Hindlimb muscle (tissue), 1 donor: Measurements from ENCODE around the gene HNRNPF. TPM values are rescaled to one million over a fixed set of nuclear protein-coding genes. Genes with fewer than 3 reads are reported as not detected.
"Not testable (repeated sequence)": the region's sequence is repeated elsewhere in the genome, so short reads cannot be mapped to it uniquely, and the experiment has no call there.

Experiments
- DNase-seq: peaks from one replicate; pipeline ENCODE4 v3.0.0-alpha.2; 2013
- polyA plus RNA-seq: library from polyadenylated mRNA; unstranded; fragments of 120-200 nt; gene quantifications from one replicate; pipeline ENCODE4 v1.2.1, GENCODE V29; 2013; ENCODE audit not compliant: insufficient read length

HNRNPF gene
- polyA plus RNA-seq, 1 donor: 109 TPM

GRCh38 chr10:43347997-43348396 lies 61.0 kb downstream of the HNRNPF start:
- no peak for DNase-seq

- DNase-seq: no peak
Measured at GRCh38 chr10:43344051-43344450, 64.9 kb downstream of the HNRNPF start.

- no peak for DNase-seq
Measured at GRCh38 chr10:43343126-43343525, 65.9 kb downstream of the HNRNPF start.

GRCh38 chr10:43342279-43343125 lies 66.5 kb downstream of the HNRNPF start:
- no peak for DNase-seq

DNA sequence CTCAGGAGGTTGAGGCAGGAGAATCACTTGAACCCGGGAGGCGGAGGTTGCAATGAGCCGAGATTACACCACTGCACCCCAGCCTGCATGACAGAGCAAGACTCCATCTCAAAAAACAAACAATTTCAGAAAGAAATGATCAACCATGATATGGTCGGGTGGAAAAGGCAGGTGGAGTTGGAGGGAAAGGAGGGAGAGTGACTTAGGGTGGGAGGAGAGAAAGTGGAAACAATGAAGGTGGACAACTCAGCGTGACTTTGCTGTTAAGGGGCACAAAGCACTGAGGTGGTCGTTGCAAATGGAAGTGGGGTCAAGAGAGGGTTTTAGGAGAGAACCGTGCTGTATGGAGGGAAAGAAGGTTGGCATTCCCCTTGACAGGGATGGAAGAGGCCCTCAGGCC lies 67.5 kb downstream of the HNRNPF start:
- no peak for DNase-seq

GRCh38 chr10:43340619-43341018 lies 68.4 kb downstream of the HNRNPF start:
- no peak for DNase-seq

GRCh38 chr10:43340101-43340500 lies 68.9 kb downstream of the HNRNPF start:
- DNase-seq: no peak

DNA sequence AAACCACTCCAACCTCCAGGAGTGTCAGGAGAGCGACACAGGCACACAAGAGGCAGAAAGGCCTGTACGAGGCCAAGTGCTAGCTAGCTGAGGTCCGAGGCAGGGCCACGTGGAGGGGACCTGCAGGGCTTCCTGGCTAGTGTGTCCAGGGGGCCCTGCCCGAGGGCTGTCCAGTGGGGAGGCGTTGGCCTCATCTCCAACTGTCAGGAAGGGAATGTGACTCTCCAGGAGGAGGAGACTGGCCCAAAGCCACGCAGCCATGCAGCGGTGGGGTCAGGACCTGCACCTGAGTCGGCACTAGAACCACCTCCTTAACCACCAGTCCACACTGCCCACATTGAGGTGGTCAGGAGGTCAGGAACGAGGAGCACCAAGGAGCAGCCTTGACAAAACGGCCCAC lies 69.8 kb downstream of the HNRNPF start:
- DNase-seq: no peak

GRCh38 chr10:43338117-43338516 lies 70.9 kb downstream of the HNRNPF start:
- no peak for DNase-seq

DNA sequence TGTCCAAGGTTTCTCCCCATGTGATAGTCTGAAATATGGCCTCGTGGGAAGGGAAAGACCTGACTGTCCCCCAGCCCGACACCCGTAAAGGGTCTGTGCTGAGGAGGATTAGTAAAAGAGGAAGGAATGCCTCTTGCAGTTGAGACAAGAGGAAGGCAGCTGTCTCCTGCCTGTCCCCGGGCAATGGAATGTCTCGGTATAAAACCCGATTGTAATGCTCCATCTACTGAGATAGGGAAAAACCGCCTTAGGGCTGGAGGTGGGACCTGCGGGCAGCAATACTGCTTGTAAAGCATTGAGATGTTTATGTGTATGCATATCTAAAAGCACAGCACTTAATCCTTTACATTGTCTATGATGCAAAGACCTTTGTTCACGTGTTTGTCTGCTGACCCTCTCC lies 71.5 kb downstream of the HNRNPF start:
- DNase-seq: not testable (repeated sequence)

DNA sequence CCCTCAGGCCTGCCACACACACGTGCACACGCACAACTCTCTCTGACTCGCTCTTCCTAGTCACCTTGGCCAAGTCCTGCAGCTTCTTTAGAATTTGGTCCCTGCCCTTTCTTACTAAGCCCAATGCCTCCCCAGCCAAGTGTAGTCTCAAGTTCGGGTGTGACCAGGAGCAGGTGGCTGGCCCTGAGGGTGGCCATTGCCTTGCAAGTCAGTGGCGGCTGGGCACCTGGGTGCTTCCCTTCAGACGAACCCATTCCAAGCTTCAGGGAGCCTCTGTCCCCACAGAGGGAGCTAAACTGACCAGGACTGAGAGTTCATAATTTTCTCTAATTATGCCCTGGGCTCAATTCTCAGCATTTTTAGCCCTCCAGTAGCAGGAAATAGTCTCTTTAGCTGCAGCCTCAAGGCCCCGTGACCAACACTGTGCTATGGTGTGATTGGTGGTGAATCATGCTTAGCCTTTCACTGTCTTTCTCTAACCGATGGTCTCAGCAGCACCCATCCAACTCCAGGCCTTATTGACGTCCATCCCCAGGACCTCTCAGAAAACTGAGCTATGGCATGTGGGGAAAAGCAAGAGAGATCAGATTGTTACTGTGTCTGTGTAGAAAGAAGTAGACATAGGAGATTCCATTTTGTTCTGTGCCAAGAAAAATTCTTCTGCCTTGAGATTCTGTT lies 72.2 kb downstream of the HNRNPF start:
- no peak for DNase-seq

DNA sequence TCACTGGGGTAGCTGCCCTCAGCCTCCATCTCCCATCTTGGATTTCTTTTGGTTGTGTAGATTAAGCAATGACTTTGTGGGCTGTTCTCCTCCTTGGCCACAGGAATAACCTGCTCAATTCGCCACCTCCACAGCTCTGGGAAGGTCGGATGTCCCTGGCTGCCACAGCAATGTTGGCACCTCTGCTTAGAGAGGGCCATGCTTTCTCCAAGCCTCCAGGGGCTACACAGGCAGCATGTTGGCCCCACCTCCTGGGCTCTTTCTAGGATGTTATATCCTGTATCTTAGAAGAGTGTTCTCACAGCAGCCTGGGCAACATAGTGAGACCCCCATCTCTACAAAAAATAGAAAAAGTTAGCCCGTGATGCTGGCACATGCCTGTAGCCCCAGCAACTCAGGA lies 72.9 kb downstream of the HNRNPF start:
- no peak for DNase-seq

Other genes starting within 250 kb of the HNRNPF start
- gene RASGEF1A, start 142.1 kb downstream of the HNRNPF start, polyA plus RNA-seq: 0.22 TPM
- gene FXYD4, start 37.5 kb downstream of the HNRNPF start, polyA plus RNA-seq: 1.1 TPM
- gene ZNF487, start 27.9 kb upstream of the HNRNPF start, polyA plus RNA-seq: 3.0 TPM
- 8.1 TPM for gene ZNF239, start 165.4 kb upstream of the HNRNPF start, polyA plus RNA-seq
- 3.0 TPM for gene ZNF485, start 197.3 kb upstream of the HNRNPF start, polyA plus RNA-seq
- gene ZNF32, start 239.7 kb upstream of the HNRNPF start, polyA plus RNA-seq: 53.1 TPM